Measurements from ENCODE around the gene NDUFB1.

GRCh38 chr14:92105893-92106142 is 15.7 kb downstream of the NDUFB1 start:
- TF ChIP-seq CTCF (conservative IDR thresholded peaks at IDR 0.05; ENCODE audit: low read depth, low read length) (no peak), EZH2 (IDR thresholded peaks at IDR 0.05; ENCODE audit: low read length, unreplicated experiment) (no peak)
